ENCODE data around the gene ZMIZ1. TPM values are rescaled to one million over a fixed set of nuclear protein-coding genes. Genes with fewer than 3 reads are reported as not detected.

ZMIZ1 gene
- total RNA-seq, 1 experiment from 2014 or later = 28.4 TPM

DNA sequence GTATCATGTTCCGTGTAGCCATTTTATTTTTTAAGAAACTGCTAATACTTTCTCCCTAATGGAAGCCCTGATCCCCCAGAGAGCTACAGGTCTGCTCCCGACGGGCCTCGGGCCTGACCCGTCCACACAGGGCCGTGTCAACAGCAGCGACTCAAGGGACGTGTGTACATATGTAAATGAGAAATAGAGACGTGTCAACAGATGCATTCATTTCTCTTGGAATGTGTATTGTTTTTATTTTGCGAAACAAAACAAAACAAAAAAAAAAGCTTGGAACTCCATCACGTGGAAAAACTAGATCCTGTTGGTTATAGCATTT, 246.8 kb downstream of the ZMIZ1 start:
- no TSS peak for BruUV-seq (replicated peaks)
- Histone ChIP-seq H3K9ac (ENCODE audit: low read length) (no peak overlapping the region), H3K4me1 (ENCODE audit: control insufficient read depth in 1 of 2, insufficient read depth in 2 of 2, low read length in 2 of 2) (peaks cover 20% of the 10 kb centered on the region in 2 experiments), H3K9me3 (ENCODE audit: control insufficient read depth in 1 of 2, insufficient read depth in 1 of 2, low read depth in 1 of 2, low read length in 2 of 2) (no peaks in the 10 kb centered on the region), H3K4me3 (replicated peaks in 1 of 2; ENCODE audit: low read depth in 1 of 2, low read length in 2 of 2) (no peak overlapping the region), H4K20me1 (ENCODE audit: insufficient read depth) (no peaks in the 10 kb centered on the region), H3K79me2 (ENCODE audit: insufficient read depth, low read length) (no peaks in the 10 kb centered on the region), H2AFZ (ENCODE audit: low read depth, low read length, poor library complexity, severe bottlenecking) (no peak overlapping the region), H3K27ac (ENCODE audit: low read depth, low read length) (no peak overlapping the region), H3K36me3 (ENCODE audit: control insufficient read depth in 1 of 2, insufficient read depth in 2 of 2, low read length in 2 of 2) (peaks cover 0 to 4% of the 10 kb centered on the region in 2 experiments; a peak in 1 of 4 replicates), H3K27me3 (ENCODE audit: insufficient read depth, low read length) (no peaks in the 10 kb centered on the region), H3K9me2 (ENCODE audit: insufficient read depth) (no peaks in the 10 kb centered on the region), H3K4me2 (ENCODE audit: low read length) (no peak overlapping the region)
- TF ChIP-seq ATF3 (IDR thresholded peaks at IDR 0.05) = no peak
- no peak for TF ChIP-seq CBX3 (IDR thresholded peaks at IDR 0.05; ENCODE audit: low read depth)
- TF ChIP-seq FOSL1 (IDR thresholded peaks at IDR 0.05; ENCODE audit: low read depth) = no peak
- TF ChIP-seq, protein P1, sequence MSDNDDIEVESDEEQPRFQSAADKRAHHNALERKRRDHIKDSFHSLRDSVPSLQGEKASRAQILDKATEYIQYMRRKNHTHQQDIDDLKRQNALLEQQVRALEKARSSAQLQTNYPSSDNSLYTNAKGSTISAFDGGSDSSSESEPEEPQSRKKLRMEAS (IDR thresholded peaks at IDR 0.05) = no peak
- no peak for TF ChIP-seq YY1 (IDR thresholded peaks at IDR 0.05; ENCODE audit: extremely low read depth, insufficient replicate concordance, low read depth, low read length)
- TF ChIP-seq JUND (IDR thresholded peaks at IDR 0.05) = no peak
- TF ChIP-seq REST (IDR thresholded peaks at IDR 0.05; ENCODE audit: low read depth) = no peak
- no peak for TF ChIP-seq POLR2A (IDR thresholded peaks at IDR 0.05; ENCODE audit: borderline replicate concordance, extremely low read depth, insufficient read depth, insufficient read length)
- TF ChIP-seq SP1 (IDR thresholded peaks at IDR 0.05; ENCODE audit: low read depth) = no peak
- TF ChIP-seq CTCF (IDR thresholded peaks at IDR 0.05 in 2 of 3, conservative IDR thresholded peaks at IDR 0.05 in 1 of 3; ENCODE audit: borderline replicate concordance in 1 of 3, insufficient read depth in 1 of 3, low read depth in 2 of 3, low read length in 2 of 3) = no peak
- TF ChIP-seq ZFX (IDR thresholded peaks at IDR 0.05) = no peak
- no peak for TF ChIP-seq ZNF274 (IDR thresholded peaks at IDR 0.05; ENCODE audit: low read depth, low read length)
- TF ChIP-seq ELF1 (IDR thresholded peaks at IDR 0.05; ENCODE audit: borderline replicate concordance, low read depth) = no peak
- no peak for TF ChIP-seq EGR1 (IDR thresholded peaks at IDR 0.05; ENCODE audit: low read depth)
- TF ChIP-seq RAD21 (IDR thresholded peaks at IDR 0.05; ENCODE audit: low read depth) = no peak
- no peak for TF ChIP-seq EZH2 (IDR thresholded peaks at IDR 0.05)
- TF ChIP-seq SIN3A (IDR thresholded peaks at IDR 0.05; ENCODE audit: low read depth) = no peak
- TF ChIP-seq POLR2AphosphoS5 (IDR thresholded peaks at IDR 0.05; ENCODE audit: low read depth, low read length) = no peak
- TF ChIP-seq TCF7L2 (IDR thresholded peaks at IDR 0.05; ENCODE audit: borderline replicate concordance, extremely low read depth, insufficient read depth, insufficient read length) = no peak
- TF ChIP-seq, protein P2, sequence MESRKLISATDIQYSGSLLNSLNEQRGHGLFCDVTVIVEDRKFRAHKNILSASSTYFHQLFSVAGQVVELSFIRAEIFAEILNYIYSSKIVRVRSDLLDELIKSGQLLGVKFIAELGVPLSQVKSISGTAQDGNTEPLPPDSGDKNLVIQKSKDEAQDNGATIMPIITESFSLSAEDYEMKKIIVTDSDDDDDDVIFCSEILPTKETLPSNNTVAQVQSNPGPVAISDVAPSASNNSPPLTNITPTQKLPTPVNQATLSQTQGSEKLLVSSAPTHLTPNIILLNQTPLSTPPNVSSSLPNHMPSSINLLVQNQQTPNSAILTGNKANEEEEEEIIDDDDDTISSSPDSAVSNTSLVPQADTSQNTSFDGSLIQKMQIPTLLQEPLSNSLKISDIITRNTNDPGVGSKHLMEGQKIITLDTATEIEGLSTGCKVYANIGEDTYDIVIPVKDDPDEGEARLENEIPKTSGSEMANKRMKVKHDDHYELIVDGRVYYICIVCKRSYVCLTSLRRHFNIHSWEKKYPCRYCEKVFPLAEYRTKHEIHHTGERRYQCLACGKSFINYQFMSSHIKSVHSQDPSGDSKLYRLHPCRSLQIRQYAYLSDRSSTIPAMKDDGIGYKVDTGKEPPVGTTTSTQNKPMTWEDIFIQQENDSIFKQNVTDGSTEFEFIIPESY (IDR thresholded peaks at IDR 0.05; ENCODE audit: extremely low read depth, insufficient replicate concordance, low read length) = no peak
- RAD21 ChIA-PET (ENCODE audit: low non-redundant PET in 1 of 2, low total read pairs in 2 of 2, uncharacterized antibody in 2 of 2, unreplicated experiment in 2 of 2) = no interaction called here
- POLR2A ChIA-PET = no interaction called here
- CTCF ChIA-PET = interaction anchor here (0.6 kb wide), 1 partner anchor 13 kb away, joined by 3 read pairs; no protein-coding TSS in a partner anchor
- DNase-seq (ENCODE audit: low read depth, low spot score) (no peak), ATAC-seq (no peak)
- intact Hi-C loops (cut with micrococcal nuclease) = no loop called here
